IPS-18a (cell line): ENCODE measurements around the gene FAM50A.

ENCODE experiments used
- H3K27ac ChIP-seq: one replicate; pipeline ENCODE4 v1.5.1; 2013; ENCODE audit warnings: low read length
- H3K27me3 ChIP-seq: one replicate; pipeline ENCODE4 v1.6.1; 2013; ENCODE audit warnings: mild to moderate bottlenecking, low read length; ENCODE audit not compliant: control insufficient read depth, insufficient read depth
- H3K36me3 ChIP-seq: one replicate; pipeline ENCODE4 v1.6.1; 2013; ENCODE audit warnings: low read depth, low read length; ENCODE audit not compliant: control insufficient read depth
- H3K4me1 ChIP-seq: one replicate; pipeline ENCODE4 v1.6.1; 2013; ENCODE audit warnings: low read depth, low read length; ENCODE audit not compliant: control insufficient read depth
- H3K4me3 ChIP-seq: one replicate; pipeline ENCODE4 v1.5.1; 2013; ENCODE audit warnings: low read length
- H3K9ac ChIP-seq: one replicate; pipeline ENCODE4 v1.6.1; 2013; ENCODE audit warnings: mild to moderate bottlenecking, low read length, moderate library complexity
- H3K9me3 ChIP-seq: one replicate; pipeline ENCODE4 v1.6.1; 2013; ENCODE audit warnings: low read depth, low read length; ENCODE audit not compliant: control insufficient read depth

FAM50A gene

GRCh38 chrX:154444755-154445246 lies 860 bp downstream of the FAM50A start:
- Histone ChIP-seq H3K27me3 (no peaks in the 10 kb centered on the region), H3K27ac (no peak overlapping the region), H3K4me3 (peak overlapping the region; percentile 37), H3K36me3 (peaks cover 15% of the 10 kb centered on the region), H3K4me1 (no peaks in the 10 kb centered on the region), H3K9me3 (no peaks in the 10 kb centered on the region), H3K9ac (no peak overlapping the region)

- Histone ChIP-seq H3K27me3 (no peaks in the 10 kb centered on the region), H3K9me3 (no peaks in the 10 kb centered on the region), H3K9ac (no peak overlapping the region), H3K4me1 (no peaks in the 10 kb centered on the region), H3K36me3 (peaks cover 22% of the 10 kb centered on the region), H3K27ac (no peak overlapping the region), H3K4me3 (no peak overlapping the region)
Observed at GRCh38 chrX:154445776-154446175, 1.8 kb downstream of the FAM50A start.

GRCh38 chrX:154446430-154446829 lies 2.5 kb downstream of the FAM50A start:
- Histone ChIP-seq H3K27ac (no peak overlapping the region), H3K9ac (no peak overlapping the region), H3K36me3 (peaks cover 21% of the 10 kb centered on the region), H3K9me3 (no peaks in the 10 kb centered on the region), H3K27me3 (no peaks in the 10 kb centered on the region), H3K4me1 (no peaks in the 10 kb centered on the region), H3K4me3 (no peak overlapping the region)

- Histone ChIP-seq H3K27me3 (no peaks in the 10 kb centered on the region), H3K36me3 (peaks cover 14% of the 10 kb centered on the region), H3K27ac (no peak overlapping the region), H3K9me3 (peaks cover 5% of the 10 kb centered on the region), H3K4me3 (no peak overlapping the region), H3K4me1 (no peaks in the 10 kb centered on the region), H3K9ac (no peak overlapping the region)
Observed at GRCh38 chrX:154448484-154448883, 4.5 kb downstream of the FAM50A start.

GRCh38 chrX:154449618-154450017 lies 5.7 kb downstream of the FAM50A start:
- Histone ChIP-seq H3K36me3 (peaks cover 14% of the 10 kb centered on the region), H3K27me3 (no peaks in the 10 kb centered on the region), H3K9me3 (peaks cover 5% of the 10 kb centered on the region), H3K4me1 (no peaks in the 10 kb centered on the region), H3K9ac (no peak overlapping the region), H3K4me3 (no peak overlapping the region), H3K27ac (no peak overlapping the region)

- Histone ChIP-seq H3K36me3 (peaks cover 14% of the 10 kb centered on the region), H3K9ac (no peak overlapping the region), H3K27me3 (no peaks in the 10 kb centered on the region), H3K4me3 (no peak overlapping the region), H3K4me1 (no peaks in the 10 kb centered on the region), H3K27ac (no peak overlapping the region), H3K9me3 (peaks cover 5% of the 10 kb centered on the region)
Observed at GRCh38 chrX:154450312-154450711, 6.4 kb downstream of the FAM50A start.

- no peaks in the 10 kb centered on the region for H3K4me1 ChIP-seq
- H3K36me3 ChIP-seq: peaks cover 14% of the 10 kb centered on the region
Observed at GRCh38 chrX:154452823-154453222, 8.9 kb downstream of the FAM50A start.

GRCh38 chrX:154457491-154458115 lies 13.7 kb downstream of the FAM50A start:
- no peaks in the 10 kb centered on the region for H3K4me1 ChIP-seq
- peak overlapping the region; percentile 21 for H3K4me3 ChIP-seq
- peaks cover 5% of the 10 kb centered on the region for H3K27me3 ChIP-seq
- H3K9ac ChIP-seq: no peak overlapping the region
- peaks cover 9% of the 10 kb centered on the region for H3K9me3 ChIP-seq
- H3K36me3 ChIP-seq: no peaks in the 10 kb centered on the region
- H3K27ac ChIP-seq: no peak overlapping the region

More at GRCh38 chrX:154452823-154453222, 8.9 kb downstream of the FAM50A start:
- Histone ChIP-seq H3K4me3 (no peak overlapping the region), H3K9ac (no peak overlapping the region), H3K27me3 (peaks cover 5% of the 10 kb centered on the region), H3K27ac (no peak overlapping the region), H3K9me3 (peaks cover 9% of the 10 kb centered on the region)

- H3K4me1 ChIP-seq: no peaks in the 10 kb centered on the region
- no peak within 1 kb of the TSS for H3K27ac ChIP-seq
- H3K9ac ChIP-seq: peak within 1 kb of the TSS; percentile 32
- H3K4me3 ChIP-seq: peak within 1 kb of the TSS; percentile 56
- H3K27me3 ChIP-seq: peaks cover 5% of the 10 kb centered on the region
- H3K9me3 ChIP-seq: peaks cover 4% of the 10 kb centered on the region
- no peaks in the 10 kb centered on the region for H3K36me3 ChIP-seq
Observed at GRCh38 chrX:154458116-154458953, 14.4 kb downstream of the FAM50A start, which contains the start of gene PLXNA3. PLXNA3 (plus strand) TSS chrX:154458281; CDS start chrX:154460184, 1,903 bp downstream.

GRCh38 chrX:154458954-154459778 lies 15.2 kb downstream of the FAM50A start:
- Histone ChIP-seq H3K36me3 (no peaks in the 10 kb centered on the region), H3K27me3 (peaks cover 5% of the 10 kb centered on the region), H3K27ac (no peak overlapping the region), H3K9me3 (peaks cover 4% of the 10 kb centered on the region), H3K4me1 (no peaks in the 10 kb centered on the region), H3K9ac (peak overlapping the region; percentile 32), H3K4me3 (peak overlapping the region; percentile 56)

GRCh38 chrX:154459832-154460231 lies 15.9 kb downstream of the FAM50A start:
- Histone ChIP-seq H3K27me3 (peaks cover 5% of the 10 kb centered on the region), H3K9ac (no peak overlapping the region), H3K4me1 (no peaks in the 10 kb centered on the region), H3K4me3 (no peak overlapping the region), H3K27ac (no peak overlapping the region), H3K36me3 (no peaks in the 10 kb centered on the region), H3K9me3 (peaks cover 4% of the 10 kb centered on the region)
